Measurements from ENCODE around the gene VSTM2B. TPM values are rescaled to one million over a fixed set of nuclear protein-coding genes. Genes with fewer than 3 reads are reported as not detected.
A peak's percentile ranks its signal among the peaks of the same experiment; 100 is the strongest.

Gene VSTM2B
- total and polyA plus RNA-seq, 11 donors = not detected

DNA sequence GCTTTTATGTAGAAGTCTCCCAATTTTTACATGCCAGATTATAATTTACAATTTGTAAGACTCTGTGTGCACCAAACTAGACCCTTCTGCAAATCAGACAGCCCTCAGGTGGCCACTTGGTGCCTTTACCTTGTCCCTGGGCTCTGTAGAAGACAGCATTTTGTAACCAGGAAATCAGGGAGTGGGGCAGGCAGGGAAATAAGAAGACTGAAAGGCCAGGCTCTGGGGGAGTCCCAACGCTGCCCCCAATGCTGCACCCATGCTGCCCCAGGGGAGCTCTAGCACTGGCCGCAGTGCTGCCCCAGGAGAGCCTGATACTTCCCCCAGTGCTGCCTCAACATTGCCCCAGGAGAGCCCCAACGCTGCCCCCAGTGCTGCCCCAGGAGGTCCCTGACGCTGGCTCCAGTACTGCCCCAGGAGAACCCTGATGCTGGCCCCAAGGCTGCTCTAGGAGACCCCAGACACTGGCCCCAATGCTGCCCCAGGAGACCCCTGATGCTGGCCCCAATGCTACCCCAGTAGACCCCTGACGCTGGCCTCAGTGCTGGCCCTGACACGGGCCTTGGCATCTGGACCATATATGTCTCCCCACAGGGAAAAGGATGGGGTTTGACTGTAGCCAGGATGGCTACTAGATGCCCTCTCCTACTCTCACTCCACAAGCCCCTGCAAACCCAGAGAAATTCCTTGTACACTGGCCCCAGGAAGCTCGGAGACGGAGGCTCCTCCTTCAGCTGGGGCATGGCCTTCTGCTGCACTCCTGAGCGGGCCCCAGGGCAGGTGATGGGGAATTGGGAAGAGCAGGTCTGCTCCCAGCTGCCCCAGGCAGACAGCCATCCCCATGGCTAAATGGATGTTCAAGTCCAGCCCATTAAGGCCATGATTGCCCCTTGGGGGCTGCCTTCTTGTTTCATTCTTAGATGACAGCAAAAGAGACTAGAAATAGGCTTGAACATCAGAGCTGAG, 23.6 kb downstream of the VSTM2B start:
- peak in 1 of 4 donors; percentile 20 for ATAC-seq
- H3K27me3 ChIP-seq = peaks cover 0 to 19% (median 0%) of the 10 kb centered on the region in 9 donors

DNA sequence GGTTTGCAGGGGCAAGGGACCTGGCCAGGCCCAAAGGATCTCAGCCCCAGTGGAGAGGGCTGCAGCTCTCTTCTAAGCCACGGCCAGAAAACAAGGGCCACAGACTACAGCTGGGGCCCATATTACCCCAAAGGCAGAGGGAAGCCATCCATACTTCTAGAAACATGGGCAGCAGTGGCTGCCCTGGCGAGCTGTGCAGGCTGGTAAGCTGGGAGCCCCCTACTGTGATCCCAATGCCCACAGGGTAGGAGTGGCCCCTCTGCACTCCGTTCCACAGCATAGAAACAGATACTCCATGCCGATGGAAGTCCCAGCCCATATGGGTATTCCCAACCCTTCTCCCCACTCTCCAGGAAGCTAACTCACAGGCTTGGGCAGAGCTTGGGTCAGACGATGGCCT, 25.1 kb downstream of the VSTM2B start:
- no peaks in the 10 kb centered on the region for H3K4me1 ChIP-seq
- intact Hi-C loops (cut with DNase I) = no loop called here
- no peaks in the 10 kb centered on the region for H3K36me3 ChIP-seq
- H3K27me3 ChIP-seq = peaks cover 0 to 9% (median 0%) of the 10 kb centered on the region in 9 donors
- 58 to 76% (median 69%) methylated on average over 2 to 5 of the region's 5 CpGs for whole genome bisulfite sequencing, 4 donors
- no peak overlapping the region for H3K4me3 ChIP-seq
- H3K27ac ChIP-seq = no peak overlapping the region
- no peak for TF ChIP-seq POLR2A (IDR thresholded peaks at IDR 0.05)
- TF ChIP-seq, protein P1, sequence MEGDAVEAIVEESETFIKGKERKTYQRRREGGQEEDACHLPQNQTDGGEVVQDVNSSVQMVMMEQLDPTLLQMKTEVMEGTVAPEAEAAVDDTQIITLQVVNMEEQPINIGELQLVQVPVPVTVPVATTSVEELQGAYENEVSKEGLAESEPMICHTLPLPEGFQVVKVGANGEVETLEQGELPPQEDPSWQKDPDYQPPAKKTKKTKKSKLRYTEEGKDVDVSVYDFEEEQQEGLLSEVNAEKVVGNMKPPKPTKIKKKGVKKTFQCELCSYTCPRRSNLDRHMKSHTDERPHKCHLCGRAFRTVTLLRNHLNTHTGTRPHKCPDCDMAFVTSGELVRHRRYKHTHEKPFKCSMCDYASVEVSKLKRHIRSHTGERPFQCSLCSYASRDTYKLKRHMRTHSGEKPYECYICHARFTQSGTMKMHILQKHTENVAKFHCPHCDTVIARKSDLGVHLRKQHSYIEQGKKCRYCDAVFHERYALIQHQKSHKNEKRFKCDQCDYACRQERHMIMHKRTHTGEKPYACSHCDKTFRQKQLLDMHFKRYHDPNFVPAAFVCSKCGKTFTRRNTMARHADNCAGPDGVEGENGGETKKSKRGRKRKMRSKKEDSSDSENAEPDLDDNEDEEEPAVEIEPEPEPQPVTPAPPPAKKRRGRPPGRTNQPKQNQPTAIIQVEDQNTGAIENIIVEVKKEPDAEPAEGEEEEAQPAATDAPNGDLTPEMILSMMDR (IDR thresholded peaks at IDR 0.05) = no peak
- peaks cover 0 to 30% (median 9%) of the 10 kb centered on the region in 12 donors for H3K9me3 ChIP-seq
- DNase-seq = peak in 1 of 5 donors; percentile 10
- no peak for ATAC-seq

More for the DNA sequence above, 23.6 kb downstream of the VSTM2B start:
- intact Hi-C loops (cut with DNase I) = no loop called here
- peaks cover 0 to 15% (median 6%) of the 10 kb centered on the region in 12 donors for H3K9me3 ChIP-seq
- 60 to 78% (median 70%) methylated on average over 4 to 9 of the region's 9 CpGs for WGBS, 4 donors
- no peak overlapping the region for H3K4me3 ChIP-seq
- H3K27ac ChIP-seq = no peak overlapping the region
- DNase-seq = peak in 2 of 5 donors; percentile 18 to 28
- no peaks in the 10 kb centered on the region for H3K36me3 ChIP-seq
- TF ChIP-seq, protein P1 (IDR thresholded peaks at IDR 0.05) = no peak
- no peak for TF ChIP-seq POLR2A (IDR thresholded peaks at IDR 0.05)
- H3K4me1 ChIP-seq = no peaks in the 10 kb centered on the region

DNA sequence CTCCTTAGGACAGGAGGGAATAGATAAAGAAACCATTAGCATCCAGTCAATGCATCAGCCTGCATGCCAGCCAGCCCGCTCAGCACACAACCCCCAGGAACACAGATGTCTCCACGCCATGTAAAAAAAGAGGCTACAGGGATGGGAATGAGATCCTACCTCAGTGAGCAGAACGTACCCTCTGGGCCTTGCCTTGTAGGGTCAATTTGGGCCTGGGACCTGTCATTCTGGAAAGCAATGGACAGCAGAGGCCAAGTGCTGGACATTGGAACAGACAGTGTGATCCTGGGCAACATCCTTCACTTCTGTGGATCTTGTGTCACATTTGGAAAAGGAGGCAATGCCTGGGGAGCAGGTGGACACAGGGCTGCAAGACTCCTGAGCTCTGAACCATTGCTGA, 26.0 kb downstream of the VSTM2B start:
- Histone ChIP-seq H3K27ac (no peak overlapping the region), H3K27me3 (peaks cover 0 to 4% (median 0%) of the 10 kb centered on the region in 9 donors), H3K36me3 (no peaks in the 10 kb centered on the region), H3K4me3 (no peak overlapping the region), H3K4me1 (no peaks in the 10 kb centered on the region), H3K9me3 (peaks cover 0 to 34% (median 9%) of the 10 kb centered on the region in 12 donors)
- WGBS, 4 donors = 63 to 75% (median 65%) methylated on average over 3 of the region's 3 CpGs
- DNase-seq (no peak), ATAC-seq (no peak)
- intact Hi-C loops (cut with DNase I) = no loop called here
- no peak for TF ChIP-seq POLR2A (IDR thresholded peaks at IDR 0.05)
- TF ChIP-seq, protein P1 (IDR thresholded peaks at IDR 0.05) = no peak

All from heart left ventricle (tissue), 16 donors.